ENCODE data around the gene SIL1. TPM values are rescaled to one million over a fixed set of nuclear protein-coding genes. Genes with fewer than 3 reads are reported as not detected.

Gene SIL1
- total and polyA plus RNA-seq, 2 of the 8 experiments (the other 6 are each of a cell fraction or from before 2014, with no cell fraction given): 8.3 to 12.8 TPM

- TF ChIP-seq CHD7 (IDR thresholded peaks at IDR 0.05; ENCODE audit: insufficient replicate concordance, low read length) (no peak), POLR2AphosphoS5 (IDR thresholded peaks at IDR 0.05; ENCODE audit: low read depth, low read length) (no peak), CTBP2 (IDR thresholded peaks at IDR 0.05; ENCODE audit: borderline replicate concordance, insufficient read depth, insufficient read length, low read length) (no peak), EZH2 (IDR thresholded peaks at IDR 0.05; ENCODE audit: low read depth, low read length, severe bottlenecking) (no peak), TEAD4 (IDR thresholded peaks at IDR 0.05; ENCODE audit: low read depth, low read length) (no peak), GABPA (IDR thresholded peaks at IDR 0.05; ENCODE audit: borderline replicate concordance, insufficient read depth, low read length) (no peak), SP1 (IDR thresholded peaks at IDR 0.05; ENCODE audit: low read depth, low read length) (no peak)
Observed at GRCh38 chr5:138946831-138947560, 251.2 kb downstream of the SIL1 start (continued).
